NCI-H526 (cell line): Measurements from ENCODE around the gene FGFRL1.
A peak's percentile ranks its signal among the peaks of the same experiment; 100 is the strongest.

ENCODE experiments used
- DNase-seq, 2 experiments: peaks; one replicate each; lab custom pipeline; 2025; lab: John Stamatoyannopoulos, UW

FGFRL1 gene

DNA sequence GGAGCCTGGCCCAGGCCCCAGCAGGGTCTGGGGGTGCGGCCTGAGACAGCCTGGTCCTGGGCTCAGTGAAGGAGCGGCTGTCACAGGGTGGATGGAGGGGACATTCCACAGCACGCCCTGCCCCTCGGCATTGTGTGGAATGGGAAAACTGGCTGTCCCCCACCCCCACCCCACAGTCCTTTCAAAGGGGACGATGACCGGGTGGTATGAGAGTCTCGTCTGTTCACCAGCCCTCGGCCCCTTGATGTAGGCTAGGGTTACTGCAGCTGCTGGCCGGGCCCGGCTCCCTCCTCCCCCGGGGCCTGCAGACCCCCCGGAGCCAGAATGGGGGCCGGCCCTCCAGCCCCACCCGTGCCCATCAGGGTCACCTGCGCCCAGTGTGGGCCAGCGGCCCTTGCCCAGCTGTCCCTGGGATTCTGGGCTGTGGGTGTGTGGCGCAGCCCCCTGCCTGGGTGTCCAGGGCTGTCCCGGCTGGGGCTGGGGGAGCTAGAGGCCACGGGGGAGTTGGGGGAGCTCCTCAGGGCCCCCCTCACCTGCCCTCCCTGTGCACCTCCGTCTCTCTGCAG is 11.7 kb downstream of the FGFRL1 start:
- no peak for DNase-seq

DNA sequence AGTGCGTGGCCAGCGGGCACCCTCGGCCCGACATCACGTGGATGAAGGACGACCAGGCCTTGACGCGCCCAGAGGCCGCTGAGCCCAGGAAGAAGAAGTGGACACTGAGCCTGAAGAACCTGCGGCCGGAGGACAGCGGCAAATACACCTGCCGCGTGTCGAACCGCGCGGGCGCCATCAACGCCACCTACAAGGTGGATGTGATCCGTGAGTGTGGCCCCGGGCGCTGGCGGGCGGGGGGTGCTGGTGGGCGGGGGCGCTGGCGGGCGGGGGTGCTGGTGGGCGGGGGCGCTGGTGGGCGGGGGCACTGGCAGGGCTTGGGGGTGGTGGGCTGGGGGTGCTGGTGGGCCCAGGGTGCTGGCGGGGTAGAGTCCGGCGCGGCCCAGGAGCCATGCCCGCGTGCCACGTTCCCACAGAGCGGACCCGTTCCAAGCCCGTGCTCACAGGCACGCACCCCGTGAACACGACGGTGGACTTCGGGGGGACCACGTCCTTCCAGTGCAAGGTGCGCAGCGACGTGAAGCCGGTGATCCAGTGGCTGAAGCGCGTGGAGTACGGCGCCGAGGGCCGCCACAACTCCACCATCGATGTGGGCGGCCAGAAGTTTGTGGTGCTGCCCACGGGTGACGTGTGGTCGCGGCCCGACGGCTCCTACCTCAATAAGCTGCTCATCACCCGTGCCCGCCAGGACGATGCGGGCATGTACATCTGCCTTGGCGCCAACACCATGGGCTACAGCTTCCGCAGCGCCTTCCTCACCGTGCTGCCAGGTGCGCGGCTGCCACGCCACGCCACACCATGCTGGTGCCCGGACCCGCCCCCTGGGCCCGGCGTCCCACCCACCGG is 12.7 kb downstream of the FGFRL1 start:
- DNase-seq = no peak

DNA sequence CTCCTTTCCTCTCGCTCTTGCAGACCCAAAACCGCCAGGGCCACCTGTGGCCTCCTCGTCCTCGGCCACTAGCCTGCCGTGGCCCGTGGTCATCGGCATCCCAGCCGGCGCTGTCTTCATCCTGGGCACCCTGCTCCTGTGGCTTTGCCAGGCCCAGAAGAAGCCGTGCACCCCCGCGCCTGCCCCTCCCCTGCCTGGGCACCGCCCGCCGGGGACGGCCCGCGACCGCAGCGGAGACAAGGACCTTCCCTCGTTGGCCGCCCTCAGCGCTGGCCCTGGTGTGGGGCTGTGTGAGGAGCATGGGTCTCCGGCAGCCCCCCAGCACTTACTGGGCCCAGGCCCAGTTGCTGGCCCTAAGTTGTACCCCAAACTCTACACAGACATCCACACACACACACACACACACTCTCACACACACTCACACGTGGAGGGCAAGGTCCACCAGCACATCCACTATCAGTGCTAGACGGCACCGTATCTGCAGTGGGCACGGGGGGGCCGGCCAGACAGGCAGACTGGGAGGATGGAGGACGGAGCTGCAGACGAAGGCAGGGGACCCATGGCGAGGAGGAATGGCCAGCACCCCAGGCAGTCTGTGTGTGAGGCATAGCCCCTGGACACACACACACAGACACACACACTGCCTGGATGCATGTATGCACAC is 13.6 kb downstream of the FGFRL1 start:
- no peak for DNase-seq

DNA sequence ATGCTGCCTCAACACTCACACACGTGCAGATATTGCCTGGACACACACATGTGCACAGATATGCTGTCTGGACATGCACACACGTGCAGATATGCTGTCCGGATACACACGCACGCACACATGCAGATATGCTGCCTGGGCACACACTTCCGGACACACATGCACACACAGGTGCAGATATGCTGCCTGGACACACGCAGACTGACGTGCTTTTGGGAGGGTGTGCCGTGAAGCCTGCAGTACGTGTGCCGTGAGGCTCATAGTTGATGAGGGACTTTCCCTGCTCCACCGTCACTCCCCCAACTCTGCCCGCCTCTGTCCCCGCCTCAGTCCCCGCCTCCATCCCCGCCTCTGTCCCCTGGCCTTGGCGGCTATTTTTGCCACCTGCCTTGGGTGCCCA is 14.7 kb downstream of the FGFRL1 start:
- peak in 1 of 2 experiments; percentile 47 for DNase-seq

DNA sequence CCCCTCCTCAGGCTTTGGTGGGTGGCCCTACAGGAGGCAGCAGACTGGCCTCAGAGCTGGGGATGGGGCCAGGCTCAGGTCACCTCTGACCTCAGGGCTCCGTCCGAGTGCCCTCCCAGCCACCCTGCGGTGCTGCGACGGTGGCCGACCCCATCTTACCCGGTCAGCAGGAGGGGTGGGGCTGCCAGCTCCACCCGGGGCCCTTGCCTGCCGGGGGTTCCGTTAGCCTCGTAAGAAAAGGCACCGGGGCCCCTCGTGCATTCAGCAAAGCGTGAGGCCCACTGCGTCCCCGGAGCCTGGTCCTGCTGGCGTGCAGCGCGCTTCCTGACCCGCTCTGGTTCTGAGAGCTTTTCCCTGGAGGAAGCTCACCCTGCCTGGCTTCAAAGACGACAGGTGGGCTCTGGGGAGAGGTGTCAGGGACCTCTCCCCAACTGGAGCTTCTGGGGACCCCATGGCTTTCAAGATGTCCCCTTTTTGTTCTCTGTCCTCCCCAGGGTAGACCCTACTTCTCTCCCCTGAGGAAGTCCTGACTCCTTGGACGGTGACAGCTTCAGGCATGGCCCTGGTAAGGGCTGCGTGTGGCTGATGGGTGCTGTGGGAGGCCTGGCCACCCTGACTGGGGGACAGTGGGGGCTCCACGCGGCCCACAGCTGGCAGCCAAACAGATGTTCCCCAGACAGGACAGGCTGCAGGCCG is 15.9 kb downstream of the FGFRL1 start:
- no peak for DNase-seq

DNA sequence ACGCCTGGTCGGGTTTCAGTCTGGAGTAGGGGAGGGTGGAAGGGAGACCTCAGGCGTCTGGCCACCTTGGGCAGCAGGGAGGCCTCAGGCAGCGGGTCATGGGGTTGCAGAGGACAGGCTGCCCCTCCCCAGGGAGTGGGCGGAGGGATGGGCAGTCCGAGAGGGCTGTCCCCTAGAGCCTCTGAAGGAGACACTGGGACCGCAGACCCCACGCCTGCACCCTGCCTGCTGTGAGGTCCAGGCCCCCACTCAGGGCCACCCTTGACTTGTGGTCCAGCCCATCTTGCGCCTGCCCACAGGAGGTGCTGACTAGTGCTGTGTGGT is 16.5 kb downstream of the FGFRL1 start:
- no peak for DNase-seq

DNA sequence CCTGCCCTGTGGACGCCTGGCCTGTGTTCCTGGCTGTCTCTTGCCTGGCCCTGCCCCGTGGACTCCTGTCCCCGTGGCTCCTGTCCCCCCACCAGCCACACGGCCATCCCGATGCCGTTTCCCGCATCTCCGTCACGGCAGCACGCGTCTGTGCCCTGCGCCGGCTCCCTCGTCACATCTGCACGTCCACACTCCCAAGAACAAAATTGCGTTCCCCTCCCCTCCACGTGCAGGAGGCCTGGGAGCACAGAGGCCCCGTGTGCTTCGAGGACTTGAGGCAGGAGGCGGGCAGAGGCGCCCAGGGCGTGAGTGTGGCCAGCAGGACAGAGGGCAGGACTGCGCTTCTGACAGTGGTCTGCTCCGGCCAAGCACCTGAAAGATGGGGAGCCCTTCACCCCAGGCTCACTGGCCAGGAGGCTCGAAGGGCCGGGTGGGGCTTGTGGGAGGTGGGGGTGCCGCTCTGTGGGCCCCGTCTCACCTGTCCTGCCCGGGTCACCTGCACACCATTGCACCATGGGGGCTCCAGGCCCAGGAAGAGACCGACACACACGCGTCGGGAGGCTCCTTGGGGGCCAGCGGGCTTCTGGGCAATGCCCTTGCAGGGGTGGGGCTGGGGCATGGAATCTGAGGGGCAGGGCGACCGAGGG is 17.3 kb downstream of the FGFRL1 start:
- no peak for DNase-seq

DNA sequence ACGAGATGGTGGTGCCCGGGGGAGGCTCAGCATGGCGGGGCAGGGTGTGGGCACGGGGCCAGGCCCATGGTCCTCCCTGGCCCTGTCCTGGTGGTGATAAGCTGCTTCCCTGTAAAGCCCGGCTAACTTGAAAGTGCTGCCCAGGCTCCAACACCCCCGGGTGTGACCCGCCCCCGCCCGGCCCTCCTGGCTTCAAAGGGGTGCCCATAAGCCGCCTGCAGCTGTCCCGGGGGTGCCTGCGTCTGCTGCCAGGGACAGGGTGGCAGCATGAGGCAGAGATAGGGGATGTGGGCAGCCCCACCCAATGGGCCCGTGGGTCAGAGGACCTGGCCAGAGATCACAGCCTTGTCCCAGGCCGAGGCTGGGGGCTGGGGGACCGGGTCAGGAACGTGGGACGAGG is 18.1 kb downstream of the FGFRL1 start:
- no peak for DNase-seq

DNA sequence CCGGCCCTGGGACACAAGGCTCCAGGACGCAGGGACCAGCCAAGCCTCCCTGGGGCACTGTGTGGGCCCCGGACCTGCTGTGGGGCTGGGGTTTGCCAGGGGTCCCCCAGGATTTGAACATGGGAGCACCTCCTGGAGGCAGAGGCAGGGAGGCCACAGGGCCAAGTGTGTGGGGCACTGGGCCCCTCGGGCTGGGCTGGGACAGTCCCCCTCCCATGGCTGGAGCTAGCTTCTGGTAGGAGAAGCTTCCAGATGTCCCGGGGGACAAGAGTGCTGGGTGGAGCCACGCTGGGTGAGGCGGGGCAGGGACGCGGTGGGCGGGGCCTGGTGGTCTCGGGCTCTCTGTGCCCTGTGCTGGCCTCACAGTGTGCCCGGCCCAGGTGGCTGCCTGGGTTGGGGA is 18.6 kb downstream of the FGFRL1 start:
- peak; percentile 43 to 80 for DNase-seq

DNA sequence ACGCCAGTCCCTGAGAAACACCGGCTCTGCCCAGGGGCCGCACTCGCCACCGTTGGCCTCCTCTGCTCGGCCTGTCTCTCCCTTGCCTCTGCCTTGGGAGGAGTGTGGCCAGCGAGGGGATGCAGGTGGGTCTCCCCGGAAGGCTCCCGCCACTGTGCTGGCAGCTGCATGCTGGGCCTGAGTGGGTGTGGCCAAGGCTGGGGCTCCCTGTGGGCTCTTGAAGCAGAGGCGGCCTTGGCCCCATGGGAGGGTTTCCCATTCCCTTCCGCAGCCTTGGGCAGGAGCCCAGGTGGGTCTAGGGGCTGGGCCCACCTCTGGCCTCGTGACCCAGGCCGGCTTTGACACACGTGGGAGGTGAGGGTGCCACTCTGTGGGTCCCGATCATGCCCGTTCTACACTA is 19.1 kb downstream of the FGFRL1 start:
- peak in 1 of 2 experiments; percentile 69 for DNase-seq

DNA sequence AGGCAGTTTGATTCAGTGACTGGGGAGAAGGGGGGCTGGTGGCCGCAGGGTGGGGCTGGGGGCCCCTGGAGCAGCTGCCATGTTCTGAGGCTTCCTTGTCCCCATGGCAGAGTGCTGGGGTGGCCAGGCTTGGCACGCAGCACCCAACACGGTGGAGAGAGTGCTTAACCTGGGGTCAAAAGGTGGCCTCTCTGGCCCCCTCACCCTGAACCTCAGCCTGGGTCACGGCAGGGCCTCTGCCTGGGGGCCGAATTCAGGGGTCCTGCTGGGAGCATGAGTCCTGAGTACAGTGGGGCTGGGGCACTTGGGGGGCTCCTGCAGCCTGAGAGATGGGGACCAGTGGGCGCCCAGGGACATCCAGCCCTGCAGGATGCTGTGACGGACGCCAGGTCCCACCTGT is 19.9 kb downstream of the FGFRL1 start:
- DNase-seq = no peak

DNA sequence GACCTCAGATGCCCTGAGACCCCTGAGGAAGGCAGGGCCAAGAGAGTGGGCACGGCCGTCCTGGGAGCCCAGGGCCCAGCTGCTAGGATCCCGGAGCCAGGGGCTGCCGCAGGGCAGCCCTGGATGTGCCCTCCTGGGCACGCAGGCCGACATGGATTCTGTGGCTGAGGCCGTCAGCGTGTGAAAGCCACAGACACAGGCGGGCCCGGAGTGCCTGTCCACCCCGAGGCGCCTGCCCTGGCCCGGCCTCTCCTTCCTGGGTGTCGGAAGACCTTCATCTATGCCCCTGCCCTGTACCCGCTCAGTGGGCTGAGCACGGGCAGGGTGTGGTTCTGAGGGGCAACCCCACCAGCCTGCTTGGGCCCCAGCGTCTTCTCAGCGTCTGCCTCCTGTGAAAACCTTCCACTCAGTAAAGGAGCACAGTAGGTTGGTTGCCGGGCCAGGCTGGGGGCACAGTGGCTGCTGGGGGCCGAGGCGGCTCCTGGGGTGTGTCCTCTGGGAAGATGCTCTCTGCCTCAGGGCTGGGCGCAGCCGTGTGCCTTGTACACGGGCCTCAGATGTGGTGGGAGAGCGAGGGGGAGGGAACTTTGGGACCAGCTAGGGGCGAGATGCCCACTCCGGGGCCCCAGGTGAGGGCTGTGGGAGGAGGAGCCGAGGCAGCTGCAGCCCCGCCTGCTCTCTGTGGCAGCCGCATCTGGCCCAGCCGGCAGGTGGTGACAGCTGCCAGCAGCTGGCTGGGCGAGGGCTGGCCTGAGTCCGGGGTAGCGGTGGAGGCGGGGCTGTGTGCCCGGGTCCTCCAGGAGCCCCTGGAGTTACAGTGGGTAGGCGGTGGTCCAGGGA is 20.8 kb downstream of the FGFRL1 start:
- peak in 1 of 2 experiments; percentile 64 for DNase-seq

DNA sequence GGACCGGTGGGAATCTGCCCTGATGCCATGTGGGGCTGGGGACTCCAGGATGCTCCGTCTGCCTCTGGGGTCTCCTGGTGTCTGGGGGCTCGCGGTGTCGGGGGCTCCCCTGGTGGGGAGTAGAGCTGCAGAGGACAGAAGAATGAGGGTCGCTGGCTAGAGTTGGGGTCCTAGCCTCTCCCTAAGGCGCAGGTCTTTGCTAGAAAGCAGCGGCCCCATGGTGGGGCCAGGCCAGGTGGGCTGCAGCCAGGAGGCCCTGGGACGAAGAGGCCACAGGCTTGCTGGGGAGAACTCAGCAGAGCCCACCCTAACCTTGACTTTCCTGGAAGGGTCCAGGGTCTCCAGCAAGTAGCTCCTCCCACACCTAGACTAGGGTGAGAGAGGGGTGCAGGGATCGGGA is 21.4 kb downstream of the FGFRL1 start:
- DNase-seq = no peak

DNA sequence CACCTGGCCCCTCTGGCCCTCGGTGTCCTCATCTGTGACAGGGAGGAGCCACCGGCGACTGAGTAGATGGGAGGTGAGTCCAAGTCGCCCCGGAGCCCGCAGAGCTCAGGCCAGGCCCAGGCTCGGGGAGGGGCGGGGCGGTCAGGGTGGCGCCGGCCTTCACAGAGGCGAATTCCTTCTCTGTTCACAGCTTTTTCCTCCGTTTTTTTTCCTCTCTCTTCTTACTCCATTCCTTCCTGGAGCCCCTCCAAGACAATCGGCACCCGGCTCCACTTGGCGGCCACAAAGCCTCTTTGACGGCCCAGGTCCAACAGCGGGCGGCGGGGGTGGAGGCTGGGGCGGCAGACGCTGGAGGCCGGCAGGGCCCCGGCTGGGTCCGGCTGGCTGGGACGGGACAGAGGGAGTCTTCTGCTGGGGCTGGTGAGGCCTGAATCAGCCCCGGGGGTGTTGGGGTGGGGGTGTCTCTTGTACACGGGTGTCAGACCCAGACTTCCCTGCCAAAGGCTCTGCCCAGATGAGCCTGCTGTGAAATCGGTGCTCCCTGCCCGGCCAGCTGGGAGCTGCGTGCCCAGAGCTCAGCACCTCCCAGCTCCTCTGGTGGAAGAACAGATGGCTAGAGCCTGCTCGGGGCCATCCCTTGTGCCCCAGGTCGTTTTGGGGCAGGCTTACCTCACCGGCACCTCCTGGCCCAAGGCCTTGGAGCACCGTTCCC is 22.6 kb downstream of the FGFRL1 start:
- no peak for DNase-seq

DNA sequence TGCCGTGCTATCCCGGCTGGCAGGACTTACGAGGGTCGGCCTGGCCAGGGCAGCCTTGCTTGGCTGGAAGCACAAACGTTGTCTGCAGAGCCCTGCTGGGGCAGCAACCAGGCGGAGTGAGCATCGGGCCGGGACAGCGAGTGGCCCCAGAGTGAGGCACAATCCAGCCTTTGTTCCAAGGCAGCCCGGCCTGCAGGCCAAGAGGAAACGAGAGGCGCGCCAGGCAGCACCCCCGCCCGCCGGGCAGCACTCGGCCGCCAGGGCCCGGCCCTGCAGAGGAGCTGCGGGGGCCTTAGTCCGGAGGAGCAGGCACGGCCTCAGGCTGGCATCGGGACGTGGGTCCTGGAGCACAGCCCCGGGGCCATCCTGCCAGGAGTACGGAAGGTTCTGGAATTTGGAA is 24.1 kb downstream of the FGFRL1 start:
- DNase-seq = peak in 1 of 2 experiments; percentile 79

DNA sequence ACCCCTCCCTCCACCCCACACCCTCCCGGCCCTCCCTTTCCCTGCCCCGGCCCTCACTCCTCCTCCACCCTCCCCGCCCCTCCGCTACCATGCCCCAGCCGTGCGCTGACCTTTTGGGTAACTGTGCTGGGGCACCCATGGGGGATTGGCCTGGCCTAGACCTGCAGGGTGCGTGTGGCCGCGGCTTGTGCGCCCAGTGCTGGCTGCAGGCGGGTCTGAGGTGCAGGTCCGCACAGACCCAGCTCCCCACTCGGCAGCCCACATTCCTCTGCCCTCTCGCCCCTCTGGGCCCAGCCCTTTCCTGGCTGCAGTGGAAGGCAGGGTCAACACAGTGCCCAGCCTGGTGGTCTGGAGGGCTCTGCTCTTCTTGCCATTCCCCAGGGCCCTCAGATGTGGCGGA is 24.7 kb downstream of the FGFRL1 start:
- no peak for DNase-seq

DNA sequence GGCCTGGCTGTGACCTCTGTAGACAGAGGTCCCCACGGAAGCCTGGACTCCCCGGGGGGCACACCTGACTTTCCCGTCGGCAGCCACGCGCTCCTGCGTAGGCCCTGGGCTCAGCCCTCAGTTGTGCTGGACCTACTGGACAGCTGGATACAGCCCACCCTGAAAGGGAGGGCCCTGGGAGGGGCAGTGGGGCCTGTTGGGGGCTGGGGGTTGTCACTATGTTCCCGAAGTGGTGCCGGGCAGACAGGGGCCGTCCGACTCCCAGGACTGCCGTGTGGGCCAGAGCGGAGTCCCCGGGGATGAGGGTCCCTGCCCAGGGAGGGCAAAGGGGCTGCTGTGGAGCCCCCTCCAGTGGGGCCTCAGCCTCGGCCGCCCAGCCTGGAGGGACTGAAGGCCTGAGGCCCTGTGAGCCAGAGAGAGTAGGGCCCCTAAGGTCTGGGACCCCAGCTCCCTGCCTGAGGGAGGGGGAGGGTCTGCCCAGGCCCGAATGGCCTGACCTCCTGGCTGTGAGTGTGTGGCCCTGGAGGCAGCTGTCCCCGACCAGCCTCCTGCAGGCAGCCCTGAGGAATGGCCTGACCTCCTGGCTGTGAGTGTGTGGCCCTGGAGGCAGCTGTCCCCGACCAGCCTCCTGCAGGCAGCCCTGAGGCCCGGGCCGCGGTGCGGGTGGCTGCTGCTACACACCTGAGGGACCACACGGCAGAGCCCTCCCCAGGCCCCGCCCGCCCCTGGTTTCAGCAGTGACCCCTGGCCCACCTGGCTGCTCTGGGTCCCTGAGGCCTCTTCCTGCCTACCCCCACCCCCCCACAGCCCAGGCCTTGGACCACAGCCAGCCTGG is 25.8 kb downstream of the FGFRL1 start:
- no peak for DNase-seq

DNA sequence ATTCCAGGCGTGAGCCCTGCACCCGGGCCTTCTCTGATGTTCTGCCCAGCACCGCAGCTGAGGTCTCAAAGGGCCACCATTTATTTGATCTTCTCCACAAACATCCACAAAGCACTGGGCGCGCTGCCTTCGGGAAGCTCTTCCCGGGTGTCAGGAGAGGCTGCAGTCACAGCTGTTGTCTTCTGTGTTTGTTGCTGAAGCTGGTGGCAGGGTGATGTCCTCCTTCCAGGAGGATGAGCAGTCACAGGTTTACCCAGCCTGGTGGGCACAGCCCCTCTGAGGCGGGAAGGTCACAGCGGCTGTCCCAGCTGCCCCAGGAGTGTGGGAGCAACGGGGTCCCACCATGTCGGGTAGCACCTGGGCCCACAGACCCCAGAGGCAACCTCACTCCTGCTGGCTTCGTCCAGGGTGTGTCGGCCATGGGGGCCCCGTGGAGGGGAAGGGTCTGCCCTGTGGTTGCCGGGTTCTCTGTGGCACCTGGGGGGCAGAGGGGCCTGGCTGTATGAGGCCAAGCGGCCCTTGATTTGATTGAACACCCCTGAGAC is 27.6 kb downstream of the FGFRL1 start:
- DNase-seq = peak in 1 of 2 experiments; percentile 32
